MV-4-11 (cell line): ENCODE results near the gene SGO1.

Source experiments
- DNase-seq: peaks from one replicate; lab custom pipeline; 2025; lab: John Stamatoyannopoulos, UW

The SGO1 gene

DNA sequence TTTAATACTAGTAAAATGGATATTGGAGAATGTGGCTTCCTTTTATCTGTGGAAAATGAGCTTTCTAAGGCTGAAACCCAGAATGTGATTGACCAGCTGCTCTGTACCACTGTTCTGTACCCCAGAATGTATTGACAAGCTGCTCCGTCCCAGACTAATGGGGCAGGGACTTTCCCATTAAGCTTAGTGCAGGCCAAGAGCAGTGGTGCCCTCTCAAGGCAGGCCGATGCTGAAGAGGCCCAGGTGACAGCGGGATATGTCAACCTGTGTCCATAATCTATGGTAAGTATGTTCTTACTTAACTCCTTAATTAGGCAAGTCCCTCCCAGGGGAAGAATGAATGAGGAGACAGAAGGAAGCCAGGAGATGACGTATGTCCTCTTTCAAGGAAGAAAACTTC, 31.1 kb downstream of the SGO1 start:
- no peak for DNase-seq

DNA sequence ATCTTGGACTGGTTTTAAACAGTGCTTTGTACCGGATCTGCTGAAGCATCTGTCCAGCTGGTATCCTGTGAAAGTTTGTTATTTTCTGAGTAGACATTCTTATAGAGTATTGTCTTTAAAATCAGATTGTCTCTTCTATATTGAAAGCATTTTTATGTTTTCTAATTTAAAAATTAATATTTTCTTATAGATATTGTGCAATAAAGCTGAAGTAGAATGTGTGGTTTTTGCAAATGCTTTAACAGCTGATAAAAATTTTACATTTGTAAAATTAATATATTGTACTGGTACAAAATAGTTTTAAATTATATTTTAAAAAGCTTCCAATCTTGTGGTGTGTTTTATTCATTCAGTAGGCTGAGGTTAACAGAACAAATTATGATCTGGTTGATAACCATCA, 31.9 kb downstream of the SGO1 start:
- no peak for DNase-seq

DNA sequence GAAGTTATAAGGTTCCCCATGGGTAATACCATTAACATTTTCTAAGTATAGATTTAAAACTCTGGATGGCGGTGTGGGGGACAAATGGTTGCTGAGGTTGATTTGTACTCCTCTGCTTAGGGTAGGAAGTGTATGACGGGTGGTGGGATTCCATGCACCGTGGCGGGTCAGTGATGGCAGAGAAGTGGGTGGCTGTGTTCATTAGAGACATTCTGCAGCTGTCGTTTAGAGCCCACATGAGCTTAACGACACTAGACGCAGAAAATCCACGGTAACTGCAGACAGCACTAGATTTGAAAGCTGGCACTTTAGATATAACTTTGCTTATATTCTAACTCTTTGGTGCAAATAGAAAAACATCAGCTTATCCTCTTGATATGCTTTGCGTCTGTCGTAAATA, 37.5 kb downstream of the SGO1 start:
- no peak for DNase-seq

DNA sequence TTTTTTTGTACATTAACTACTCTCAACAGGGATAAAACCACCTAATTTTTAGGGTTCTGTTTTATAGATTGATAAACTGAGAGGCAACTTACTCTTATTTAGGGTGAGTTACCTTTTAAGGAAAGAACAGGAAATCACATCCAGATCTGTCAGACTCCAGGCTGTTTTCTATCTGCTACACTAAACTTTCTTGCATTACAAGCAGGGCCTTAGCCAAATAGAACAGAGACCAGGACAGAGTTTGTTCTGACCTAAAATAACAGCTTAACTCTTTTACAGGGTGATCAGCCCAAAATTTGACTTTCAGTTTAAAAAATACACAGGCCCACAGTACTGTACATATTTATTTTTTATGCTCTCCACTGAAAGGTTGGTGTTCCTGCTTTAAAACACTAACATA, 38.6 kb downstream of the SGO1 start:
- no peak for DNase-seq

DNA sequence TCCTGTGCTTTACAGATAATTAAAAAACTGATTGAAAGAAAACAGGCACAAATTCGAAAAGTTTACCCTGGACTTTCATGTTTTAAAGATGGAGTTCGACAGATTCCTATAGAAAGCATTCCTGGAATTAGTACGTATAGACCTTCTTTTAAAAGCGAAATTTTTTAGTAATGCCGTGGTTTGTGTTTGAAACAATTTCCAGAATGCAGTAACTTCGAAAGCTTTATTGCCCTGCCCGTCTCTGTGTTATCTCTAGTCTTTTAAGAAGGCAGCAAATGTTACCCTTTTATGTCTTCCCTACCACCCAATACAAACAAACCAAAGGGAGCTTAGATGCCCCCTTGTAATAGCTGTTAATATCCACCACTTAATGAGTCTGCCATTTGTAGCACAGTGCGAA, 39.7 kb downstream of the SGO1 start:
- DNase-seq = no peak

DNA sequence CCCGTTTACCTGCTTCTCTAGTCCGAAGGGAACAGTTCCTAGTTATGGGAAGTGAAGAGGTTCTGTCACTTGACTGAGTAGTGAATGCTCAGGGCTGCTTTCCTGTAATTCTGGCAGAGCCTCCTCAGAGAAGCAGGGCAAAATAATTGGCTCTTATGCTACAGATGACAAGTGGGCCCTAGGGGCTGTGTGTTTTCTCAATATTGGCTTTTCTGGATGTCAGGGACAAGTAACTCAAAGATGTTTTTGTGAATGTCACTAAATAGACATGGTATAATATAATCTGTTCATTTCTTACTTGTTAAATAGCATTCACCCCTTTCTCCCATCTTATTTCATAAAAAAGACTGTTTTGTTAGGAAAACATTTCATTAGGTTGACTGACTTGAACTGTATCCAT, 40.1 kb downstream of the SGO1 start:
- no peak for DNase-seq

DNA sequence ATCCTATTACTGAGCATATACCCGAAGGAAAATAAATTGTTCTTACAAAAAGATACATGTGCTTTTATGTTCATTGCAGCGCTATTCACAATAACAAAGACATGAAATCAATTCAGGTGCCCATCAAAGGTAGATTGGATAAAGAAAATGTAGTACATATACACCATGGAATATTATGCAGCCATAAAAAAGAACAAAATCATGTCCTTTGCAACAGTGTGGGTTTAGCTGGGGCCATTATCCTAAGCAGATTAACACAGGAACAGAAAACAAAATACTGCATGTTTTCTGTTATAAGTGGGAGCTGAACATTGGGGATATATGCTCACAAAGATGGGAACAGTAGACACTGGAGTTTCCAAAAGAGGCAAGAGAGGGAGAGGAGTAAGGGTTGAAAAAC, 42.5 kb downstream of the SGO1 start:
- DNase-seq = no peak

DNA sequence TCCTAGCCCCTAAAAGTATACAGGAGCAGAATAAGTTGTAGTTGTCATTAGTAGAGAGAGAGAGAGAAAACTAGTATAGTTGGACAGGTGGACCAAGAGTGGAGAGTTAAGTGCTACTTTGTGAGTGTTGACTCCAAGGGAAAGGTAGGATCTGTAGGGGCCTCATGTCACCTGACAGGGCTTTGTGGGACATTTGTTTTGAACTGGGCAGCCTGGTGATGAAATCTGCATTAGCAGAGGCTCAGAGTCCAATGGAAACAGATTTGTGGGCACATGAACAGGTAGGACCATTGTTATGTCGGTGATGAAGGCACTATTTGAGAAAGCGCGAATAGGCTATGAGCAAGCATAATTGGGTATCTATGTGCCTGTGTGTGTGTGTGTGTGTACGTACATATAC, 43.5 kb downstream of the SGO1 start:
- no peak for DNase-seq

DNA sequence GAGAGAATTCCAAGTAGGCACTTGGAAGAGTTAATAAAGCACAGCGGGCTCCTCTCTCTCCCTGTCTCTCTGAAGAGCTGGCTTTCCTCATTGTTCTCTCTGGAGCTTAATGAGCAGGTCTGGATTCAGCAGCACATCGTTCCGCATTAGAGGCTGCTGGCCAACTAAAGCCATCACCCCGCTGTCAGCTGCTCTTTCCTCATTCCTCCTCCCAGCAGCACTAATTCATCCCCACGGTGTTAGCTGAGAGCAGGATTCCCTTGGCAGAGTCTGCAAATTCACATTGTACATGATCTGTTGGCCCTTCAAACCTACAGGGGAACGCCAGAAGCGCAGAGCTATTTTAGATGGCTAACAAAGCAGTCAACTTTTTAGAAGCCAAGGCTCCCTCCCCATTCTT, 44.2 kb downstream of the SGO1 start:
- no peak for DNase-seq

DNA sequence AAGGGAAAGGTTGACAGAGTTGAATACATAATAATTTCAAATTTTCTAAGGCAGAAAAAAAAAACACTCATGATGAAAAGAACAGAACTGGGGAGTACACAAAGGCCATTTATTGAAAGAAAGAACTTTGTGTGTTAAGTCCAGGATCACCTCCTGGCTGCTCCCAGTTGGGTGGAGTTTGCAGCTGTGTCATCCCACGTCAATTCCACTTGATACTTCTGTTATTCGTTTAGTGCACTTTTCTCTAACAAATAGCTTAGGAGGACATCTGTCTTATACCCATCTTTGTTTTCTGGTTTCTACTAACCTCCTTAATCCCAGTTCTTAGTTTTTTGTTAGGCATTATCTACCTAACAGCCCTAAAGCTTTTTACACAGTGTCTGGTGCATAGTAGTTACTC, 44.7 kb downstream of the SGO1 start:
- no peak for DNase-seq

DNA sequence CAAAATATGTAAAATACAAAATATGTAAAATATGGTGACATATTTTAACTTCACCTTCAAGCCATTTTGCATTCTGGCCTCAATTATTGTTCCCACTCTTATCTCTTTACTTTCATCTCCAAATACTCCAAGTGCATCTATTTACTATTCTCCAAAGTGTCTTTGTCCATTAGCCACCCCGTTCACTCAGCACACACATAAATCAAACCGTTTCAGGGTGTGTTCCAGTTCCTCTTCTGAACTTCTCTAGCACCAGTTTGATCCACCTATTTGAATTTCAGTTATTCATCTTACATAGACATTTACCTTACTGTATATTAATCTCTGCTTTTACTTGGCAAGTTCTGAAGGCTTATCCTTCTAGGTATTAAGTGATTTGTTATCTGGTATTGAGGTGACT, 45.1 kb downstream of the SGO1 start:
- DNase-seq = peak; percentile 27

DNA sequence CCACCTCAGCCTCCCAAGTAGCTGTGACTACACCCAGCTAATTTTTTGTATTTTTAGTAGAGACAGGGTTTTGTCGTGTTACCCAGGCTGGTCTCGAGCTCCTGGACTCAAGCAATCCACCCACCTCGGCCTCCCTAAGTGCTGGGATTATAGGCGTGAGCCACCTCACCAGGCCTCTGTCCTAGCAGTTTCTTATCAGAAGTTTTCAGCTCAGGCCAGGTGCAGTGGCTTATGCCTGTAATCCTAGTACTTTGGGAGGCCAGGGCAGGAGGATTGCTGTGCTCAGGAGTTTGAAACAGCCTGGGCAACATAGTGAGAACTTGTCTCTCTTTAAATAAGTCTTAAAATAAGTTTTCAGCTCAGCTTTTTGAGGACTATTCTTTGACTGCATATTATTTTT, 48.4 kb downstream of the SGO1 start:
- no peak for DNase-seq

DNA sequence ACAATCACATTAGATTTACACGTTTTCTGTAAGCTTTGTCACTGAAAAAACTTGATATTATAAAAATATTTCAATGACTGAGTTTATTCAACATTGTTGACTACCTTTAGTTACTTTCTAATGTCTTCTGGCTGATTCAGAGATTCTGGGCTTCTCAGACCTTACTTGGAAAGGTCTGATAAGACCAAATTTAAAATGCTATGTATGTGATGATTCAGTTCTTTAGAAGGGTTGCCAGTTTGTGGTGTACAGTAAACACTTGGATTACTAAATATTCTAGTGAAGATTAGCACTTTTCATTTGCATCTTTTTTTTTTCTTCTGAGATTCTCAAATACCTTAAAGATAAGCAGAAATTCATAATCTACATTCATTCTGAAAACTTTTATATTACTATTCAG, 49.8 kb downstream of the SGO1 start:
- no peak for DNase-seq

DNA sequence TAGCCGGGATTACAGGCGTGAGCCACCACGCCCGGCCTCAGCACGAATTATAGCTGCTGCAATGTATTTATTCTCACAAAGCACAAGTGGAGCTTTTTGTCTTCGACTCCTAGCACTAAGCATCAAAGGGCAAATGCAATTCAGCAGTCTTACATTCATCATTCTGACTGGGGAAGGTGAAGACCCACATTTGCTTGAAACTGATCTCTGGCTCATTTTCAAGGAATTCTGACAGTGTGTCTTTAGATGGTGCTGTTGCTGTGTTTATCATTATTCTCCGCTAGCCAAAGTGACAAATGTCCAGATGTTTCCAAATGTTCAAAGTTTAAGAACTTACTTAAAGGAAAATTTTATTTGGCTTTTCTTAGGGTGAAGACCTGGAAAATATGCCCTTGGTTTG, 55.9 kb downstream of the SGO1 start:
- no peak for DNase-seq

DNA sequence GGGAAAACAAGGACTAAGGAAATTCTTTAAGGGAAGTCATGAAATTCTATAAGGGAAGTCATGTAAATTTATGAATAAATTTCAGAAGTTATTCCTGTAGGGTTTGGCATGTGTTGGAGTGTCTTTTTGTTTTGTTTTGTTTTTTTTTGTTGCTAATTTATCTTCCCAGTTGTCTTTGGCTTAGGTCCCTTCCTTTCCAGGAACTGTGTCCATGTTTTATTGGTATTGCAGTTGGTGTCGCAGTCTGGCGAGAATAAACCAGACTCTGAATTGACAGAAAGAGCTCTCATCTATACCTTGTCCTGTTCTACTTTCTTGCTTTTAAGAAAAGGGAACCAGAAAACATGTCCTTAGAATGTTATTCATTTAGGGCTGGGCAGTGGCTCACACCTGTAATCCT, 57.6 kb downstream of the SGO1 start:
- DNase-seq = no peak

DNA sequence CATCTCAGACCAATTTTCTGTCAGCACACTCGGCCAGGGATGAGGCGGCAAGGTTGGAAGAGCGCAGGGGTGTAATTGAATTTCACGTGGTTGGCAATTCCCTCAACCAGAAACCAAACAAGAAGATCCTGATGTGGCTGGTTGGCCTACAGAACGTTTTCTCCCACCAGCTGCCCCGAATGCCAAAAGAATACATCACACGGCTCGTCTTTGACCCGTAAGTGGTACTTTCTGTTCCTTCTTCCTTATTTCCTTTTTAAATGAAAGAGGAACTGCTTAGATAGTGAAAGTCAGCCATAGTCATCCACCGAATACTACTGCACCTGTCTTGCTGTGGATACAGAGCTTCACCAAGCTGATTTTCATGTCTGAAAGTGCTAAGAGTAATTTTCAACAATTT, 60.1 kb downstream of the SGO1 start:
- peak; percentile 98 for DNase-seq

DNA sequence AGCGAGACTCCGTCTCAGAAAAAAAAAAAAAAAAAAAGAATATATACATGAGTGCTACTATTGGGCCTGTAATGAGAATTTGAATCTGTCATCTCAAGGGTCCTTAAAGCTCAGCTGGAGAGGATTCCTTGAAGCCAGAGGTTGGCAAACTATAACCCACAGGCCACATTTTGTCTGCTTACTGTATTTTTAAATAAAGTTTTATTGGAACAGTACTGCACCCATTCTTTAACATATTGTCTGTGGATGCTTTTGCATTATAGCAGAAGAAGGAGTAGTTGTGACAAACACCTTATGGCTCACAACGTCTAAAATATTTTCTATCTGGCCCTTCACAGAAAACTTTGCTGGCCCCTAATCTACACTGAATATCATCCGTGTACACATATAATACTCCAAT, 60.7 kb downstream of the SGO1 start:
- DNase-seq = no peak

DNA sequence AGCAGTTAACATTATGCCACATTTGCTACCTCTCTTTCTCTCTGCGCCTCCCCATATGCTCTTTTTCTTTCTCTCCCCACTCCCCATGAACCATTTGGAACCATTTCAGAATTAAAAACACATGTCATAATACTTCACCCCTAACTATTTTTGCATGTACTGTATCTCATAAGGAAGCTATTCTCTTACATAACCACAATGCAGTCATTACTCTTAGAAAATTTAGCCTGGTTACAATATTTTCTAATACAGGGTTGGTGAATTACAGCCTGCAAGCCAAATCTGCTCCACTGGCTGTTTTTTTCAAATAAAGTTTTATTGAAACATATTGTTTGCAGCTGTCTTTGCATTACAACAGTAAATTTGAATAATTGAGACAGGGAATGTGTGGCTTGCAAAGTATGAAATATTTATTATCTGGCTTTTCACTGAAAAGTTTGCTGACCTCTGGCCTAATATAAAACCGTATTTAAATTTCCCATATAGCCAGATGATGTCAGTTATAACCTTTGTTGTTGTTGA, 62.8 kb downstream of the SGO1 start:
- DNase-seq = no peak

DNA sequence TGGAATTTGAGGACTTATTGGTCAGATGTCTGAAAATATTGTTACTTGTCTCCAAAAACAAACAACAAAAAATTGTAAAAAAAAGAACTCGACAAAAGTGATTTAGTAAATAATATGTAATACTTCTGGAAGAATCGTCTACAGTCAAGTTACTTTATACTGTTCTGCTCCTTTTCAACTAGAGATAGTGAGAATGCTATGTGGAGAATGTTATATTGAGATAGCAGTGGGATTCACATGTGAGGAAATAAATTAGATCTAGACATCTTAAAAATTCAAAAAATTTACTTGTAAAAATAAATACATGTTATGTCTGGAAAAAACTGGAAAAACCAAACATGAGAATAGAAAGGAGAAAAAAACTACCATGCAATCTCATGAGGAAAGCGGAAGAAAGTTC, 64.9 kb downstream of the SGO1 start:
- DNase-seq = no peak
